GM19438 (cell line): ENCODE results near the gene NYAP1.

Source experiments
- ATAC-seq: cut with Tn5 transposase; IDR thresholded peaks from one replicate; pipeline ENCODE4 v1.9.1; 2021; ENCODE audit warnings: low read depth; ENCODE audit not compliant: unreplicated experiment

Gene NYAP1

GRCh38 chr7:100456562-100456961, 27.2 kb upstream of the NYAP1 start:
- no peak for ATAC-seq

GRCh38 chr7:100457033-100457432, 26.7 kb upstream of the NYAP1 start:
- ATAC-seq = no peak

- no peak for ATAC-seq
Measured at GRCh38 chr7:100464210-100464660, 19.5 kb upstream of the NYAP1 start, which contains the start of gene SPACDR. Gene SPACDR (minus strand): TSS chr7:100464260. CDS start chr7:100464025, 235 bp downstream.

GRCh38 chr7:100464791-100465190, 18.9 kb upstream of the NYAP1 start:
- no peak for ATAC-seq

GRCh38 chr7:100465299-100465698, 18.4 kb upstream of the NYAP1 start:
- ATAC-seq = no peak

GRCh38 chr7:100465702-100466311, 17.9 kb upstream of the NYAP1 start:
- ATAC-seq = no peak

- ATAC-seq = no peak
Measured at GRCh38 chr7:100466653-100467605, 16.8 kb upstream of the NYAP1 start.

GRCh38 chr7:100467638-100468373, 15.9 kb upstream of the NYAP1 start:
- ATAC-seq = no peak

GRCh38 chr7:100469227-100470044, 14.3 kb upstream of the NYAP1 start:
- ATAC-seq = no peak

GRCh38 chr7:100471021-100471420, 12.7 kb upstream of the NYAP1 start:
- ATAC-seq = no peak

- no peak for ATAC-seq
Measured at GRCh38 chr7:100472121-100472851, 11.4 kb upstream of the NYAP1 start.

- ATAC-seq = no peak
Measured at GRCh38 chr7:100472854-100473499, 10.8 kb upstream of the NYAP1 start.

- no peak for ATAC-seq
Measured at GRCh38 chr7:100475549-100475948, 8.2 kb upstream of the NYAP1 start.

GRCh38 chr7:100476101-100476780, 7.5 kb upstream of the NYAP1 start:
- no peak for ATAC-seq

- no peak for ATAC-seq
Measured at GRCh38 chr7:100476903-100477870, 6.5 kb upstream of the NYAP1 start.

- no peak for ATAC-seq
Measured at GRCh38 chr7:100477871-100478267, 5.9 kb upstream of the NYAP1 start.

- peak; percentile 61 for ATAC-seq
Measured at GRCh38 chr7:100478958-100479660, 4.6 kb upstream of the NYAP1 start, which contains the start of gene TSC22D4. Gene TSC22D4 (minus strand): TSS chr7:100479214. CDS start chr7:100478038, 1,176 bp downstream.
